Progenitor cell of endocrine pancreas (in vitro differentiated cells): ENCODE measurements around the gene CHSY3. TPM values are rescaled to one million over a fixed set of nuclear protein-coding genes. Genes with fewer than 3 reads are reported as not detected.
"Not testable (repeated sequence)": the region's sequence is repeated elsewhere in the genome, so short reads cannot be mapped to it uniquely, and the experiment has no call there.

Source experiments
- DNase-seq: peaks from one replicate; pipeline ENCODE4 v3.0.0; 2021; ENCODE audit warnings: low spot score; ENCODE audit not compliant: unreplicated experiment
- H3K27ac Mint-ChIP-seq: 2 replicates; pipeline ENCODE4 v1.8.0; 2021; ENCODE audit warnings: mild to moderate bottlenecking, moderate library complexity, mixed read lengths
- H3K27me3 Mint-ChIP-seq: 2 replicates; pipeline ENCODE4 v1.8.0; 2021; ENCODE audit warnings: mixed read lengths
- H3K36me3 Mint-ChIP-seq: 2 replicates; pipeline ENCODE4 v1.8.0; 2022; ENCODE audit warnings: mixed read lengths; ENCODE audit not compliant: insufficient read depth
- H3K4me1 Mint-ChIP-seq: 2 replicates; pipeline ENCODE4 v1.8.0; 2021; ENCODE audit warnings: low read depth, mixed read lengths
- H3K4me3 Mint-ChIP-seq: 2 replicates; pipeline ENCODE4 v1.8.0; 2021; ENCODE audit warnings: low read depth, mild to moderate bottlenecking, moderate library complexity, mixed read lengths
- H3K9me3 Mint-ChIP-seq: 2 replicates; pipeline ENCODE4 v1.8.0; 2021; ENCODE audit warnings: low read depth, mixed read lengths
- CTCF ChIP-seq: fragments of 200-600 bp; sonication (generic); IDR thresholded peaks from one replicate; pipeline ENCODE4 v1.5.0; 2021; ENCODE audit warnings: antibody characterized with exemption, mild to moderate bottlenecking; ENCODE audit not compliant: unreplicated experiment
- total RNA-seq: library from RNA; stranded (reverse); gene quantifications from 2 replicates; pipeline ENCODE4 v1.2.1, GENCODE V29; 2021

Gene CHSY3
- total RNA-seq, 1 donor from 2014 or later = 0.84 TPM

- Mint-ChIP-seq H3K4me3 (no peak overlapping the region), H3K4me1 (peaks cover 9% of the 10 kb centered on the region), H3K27me3 (no peaks in the 10 kb centered on the region), H3K9me3 (no peaks in the 10 kb centered on the region), H3K27ac (no peak overlapping the region), H3K36me3 (no peaks in the 10 kb centered on the region)
- no peak for DNase-seq
- TF ChIP-seq CTCF = no peak
Observed at GRCh38 chr5:130216286-130216685, 312.0 kb downstream of the CHSY3 start.

- no peaks in the 10 kb centered on the region for H3K36me3 Mint-ChIP-seq
- H3K27ac Mint-ChIP-seq = no peak overlapping the region
- H3K27me3 Mint-ChIP-seq = no peaks in the 10 kb centered on the region
- H3K4me3 Mint-ChIP-seq = no peak overlapping the region
- no peak for TF ChIP-seq CTCF
- H3K9me3 Mint-ChIP-seq = peaks cover 15% of the 10 kb centered on the region
- DNase-seq = no peak
- H3K4me1 Mint-ChIP-seq = no peaks in the 10 kb centered on the region
Observed at GRCh38 chr5:130222573-130222972, 318.3 kb downstream of the CHSY3 start.

- not testable (repeated sequence) for H3K27ac Mint-ChIP-seq, H3K36me3 Mint-ChIP-seq, DNase-seq, H3K4me3 Mint-ChIP-seq, H3K4me1 Mint-ChIP-seq, H3K27me3 Mint-ChIP-seq
- peaks cover 15% of the 10 kb centered on the region for H3K9me3 Mint-ChIP-seq
Observed at GRCh38 chr5:130226556-130226955, 322.3 kb downstream of the CHSY3 start.

- H3K4me1 Mint-ChIP-seq = no peaks in the 10 kb centered on the region
- TF ChIP-seq CTCF = no peak
- no peak overlapping the region for H3K27ac Mint-ChIP-seq
- no peaks in the 10 kb centered on the region for H3K36me3 Mint-ChIP-seq
- no peak for DNase-seq
- H3K4me3 Mint-ChIP-seq = no peak overlapping the region
- no peaks in the 10 kb centered on the region for H3K27me3 Mint-ChIP-seq
- H3K9me3 Mint-ChIP-seq = peaks cover 15% of the 10 kb centered on the region
Observed at GRCh38 chr5:130227699-130228098, 323.4 kb downstream of the CHSY3 start.

- Mint-ChIP-seq H3K9me3 (peaks cover under 1% of the 10 kb centered on the region), H3K27me3 (no peaks in the 10 kb centered on the region), H3K4me1 (no peaks in the 10 kb centered on the region), H3K27ac (no peak overlapping the region), H3K36me3 (no peaks in the 10 kb centered on the region), H3K4me3 (no peak overlapping the region)
- no peak for TF ChIP-seq CTCF
- no peak for DNase-seq
Observed at GRCh38 chr5:130231786-130232185, 327.5 kb downstream of the CHSY3 start.

- no peak for DNase-seq
- Mint-ChIP-seq H3K36me3 (no peaks in the 10 kb centered on the region), H3K4me3 (no peak overlapping the region), H3K4me1 (no peaks in the 10 kb centered on the region), H3K27ac (no peak overlapping the region), H3K27me3 (no peaks in the 10 kb centered on the region), H3K9me3 (no peaks in the 10 kb centered on the region)
- no peak for TF ChIP-seq CTCF
Observed at GRCh38 chr5:130234816-130235215, 330.6 kb downstream of the CHSY3 start.

Other genes with a start within 250 kb of the CHSY3 start
- 0.24 and 0.49 TPM in 2 replicates for gene MINAR2, start 156.4 kb upstream of the CHSY3 start, total RNA-seq